GM19023 (cell line): ENCODE results near the gene CHCHD1.
"Not testable (repeated sequence)": the region's sequence is repeated elsewhere in the genome, so short reads cannot be mapped to it uniquely, and the experiment has no call there.

Source experiments
- ATAC-seq: cut with Tn5 transposase; IDR thresholded peaks from one replicate; pipeline ENCODE4 v1.9.1; 2021; ENCODE audit warnings: mild to moderate bottlenecking, moderate library complexity; ENCODE audit not compliant: unreplicated experiment

The CHCHD1 gene

GRCh38 chr10:73781879-73782748, at the start of gene CHCHD1:
Gene CHCHD1, plus strand, starts transcription at chr10:73782048. Its CDS starts 28 bp downstream, at chr10:73782076.
- ATAC-seq: peak; percentile 54

- no peak for ATAC-seq
Measured at GRCh38 chr10:73732426-73732825, 49.4 kb upstream of the CHCHD1 start.

- no peak for ATAC-seq
Measured at GRCh38 chr10:73732931-73733623, 48.8 kb upstream of the CHCHD1 start.

- ATAC-seq: no peak
Measured at GRCh38 chr10:73734028-73734720, 47.7 kb upstream of the CHCHD1 start.

GRCh38 chr10:73734796-73735305, 47.0 kb upstream of the CHCHD1 start:
- no peak for ATAC-seq

GRCh38 chr10:73740501-73741254, 41.2 kb upstream of the CHCHD1 start:
- not testable (repeated sequence) for ATAC-seq

GRCh38 chr10:73742454-73742734, 39.5 kb upstream of the CHCHD1 start:
- no peak for ATAC-seq

- ATAC-seq: no peak
Measured at GRCh38 chr10:73743327-73743904, 38.4 kb upstream of the CHCHD1 start.

- peak; percentile 91 for ATAC-seq
Measured at GRCh38 chr10:73743905-73744663, 37.8 kb upstream of the CHCHD1 start, which contains the start of gene SEC24C. Gene SEC24C, plus strand, starts transcription at chr10:73744372. Its CDS starts 2,461 bp downstream, at chr10:73746833.

GRCh38 chr10:73744664-73744975, 37.2 kb upstream of the CHCHD1 start:
- peak; percentile 36 for ATAC-seq

- no peak for ATAC-seq
Measured at GRCh38 chr10:73746721-73747120, 35.1 kb upstream of the CHCHD1 start.

- ATAC-seq: no peak
Measured at GRCh38 chr10:73750819-73751218, 31.0 kb upstream of the CHCHD1 start.

GRCh38 chr10:73756183-73756582, 25.7 kb upstream of the CHCHD1 start:
- ATAC-seq: no peak

GRCh38 chr10:73758704-73759511, 22.9 kb upstream of the CHCHD1 start:
- no peak for ATAC-seq

GRCh38 chr10:73759512-73760115, 22.2 kb upstream of the CHCHD1 start:
- ATAC-seq: no peak

- no peak for ATAC-seq
Measured at GRCh38 chr10:73761781-73762180, 20.1 kb upstream of the CHCHD1 start.

- ATAC-seq: no peak
Measured at GRCh38 chr10:73762915-73763314, 18.9 kb upstream of the CHCHD1 start.

GRCh38 chr10:73763343-73763742, 18.5 kb upstream of the CHCHD1 start:
- no peak for ATAC-seq
